Measurements from ENCODE around the gene CYP46A1.

GRCh38 chr14:99645545-99646505, 38.3 kb upstream of the CYP46A1 start:
- TF ChIP-seq GATA2 (IDR thresholded peaks at IDR 0.05; ENCODE audit: low read depth, low read length): no peak
- no peak for TF ChIP-seq GATA3 (IDR thresholded peaks at IDR 0.05; ENCODE audit: low read depth, low read length)
